GM18519 (cell line): ENCODE data around the gene CACTIN.
"Not testable (repeated sequence)": the region's sequence is repeated elsewhere in the genome, so short reads cannot be mapped to it uniquely, and the experiment has no call there.

Experiments used
- ATAC-seq: cut with Tn5 transposase; IDR thresholded peaks from one replicate; pipeline ENCODE4 v1.9.1; 2021; ENCODE audit warnings: mild to moderate bottlenecking, moderate library complexity; ENCODE audit not compliant: unreplicated experiment, low FRiP score

Gene CACTIN

GRCh38 chr19:3648037-3648905 lies 21.7 kb upstream of the CACTIN start:
- no peak for ATAC-seq

- not testable (repeated sequence) for ATAC-seq
Measured at GRCh38 chr19:3647102-3647501, 20.5 kb upstream of the CACTIN start.

GRCh38 chr19:3646336-3647092 lies 19.9 kb upstream of the CACTIN start:
- ATAC-seq: no peak

GRCh38 chr19:3645726-3646125 lies 19.1 kb upstream of the CACTIN start:
- ATAC-seq: no peak

DNA sequence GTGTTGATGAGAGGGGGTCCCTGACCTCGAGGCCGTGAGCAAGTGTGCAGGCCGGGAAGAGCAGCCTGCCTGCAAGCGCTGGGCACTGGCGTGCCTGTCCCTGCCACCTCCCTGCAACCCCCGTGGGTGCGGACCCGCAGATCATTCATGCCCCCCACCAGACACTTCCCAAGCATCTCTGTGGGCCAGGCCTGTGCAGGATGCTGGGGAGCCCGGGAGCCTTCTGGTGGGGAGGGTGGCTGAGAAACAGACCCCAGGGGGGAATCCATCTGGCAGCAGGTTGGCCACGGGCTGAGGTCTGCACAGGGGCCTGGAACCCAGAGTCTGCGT lies 18.4 kb upstream of the CACTIN start:
- no peak for ATAC-seq

- no peak for ATAC-seq
Measured at GRCh38 chr19:3644351-3645066, 17.9 kb upstream of the CACTIN start.

- no peak for ATAC-seq
Measured at GRCh38 chr19:3643674-3644313, 17.2 kb upstream of the CACTIN start.

- no peak for ATAC-seq
Measured at GRCh38 chr19:3642987-3643673, 16.5 kb upstream of the CACTIN start.

DNA sequence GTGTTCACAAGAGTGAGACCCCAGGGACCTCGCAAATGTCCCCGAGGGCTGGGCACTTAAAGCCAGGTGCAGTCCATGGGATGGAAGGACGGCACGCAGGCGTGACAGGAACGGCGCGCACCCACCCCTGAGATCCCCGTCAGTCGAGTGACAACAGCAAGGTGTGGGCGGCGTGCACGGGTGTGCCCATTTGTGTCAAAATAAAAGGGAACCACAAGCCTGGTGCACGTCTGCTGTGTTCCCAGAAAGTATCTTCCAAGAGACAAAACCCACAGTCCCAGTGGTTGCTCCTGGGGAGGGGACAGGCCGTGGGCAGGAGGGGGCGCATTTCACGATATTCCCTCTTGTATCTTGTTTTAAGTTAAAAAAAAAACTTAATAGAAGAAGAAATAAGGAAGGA lies 15.7 kb upstream of the CACTIN start:
- no peak for ATAC-seq

DNA sequence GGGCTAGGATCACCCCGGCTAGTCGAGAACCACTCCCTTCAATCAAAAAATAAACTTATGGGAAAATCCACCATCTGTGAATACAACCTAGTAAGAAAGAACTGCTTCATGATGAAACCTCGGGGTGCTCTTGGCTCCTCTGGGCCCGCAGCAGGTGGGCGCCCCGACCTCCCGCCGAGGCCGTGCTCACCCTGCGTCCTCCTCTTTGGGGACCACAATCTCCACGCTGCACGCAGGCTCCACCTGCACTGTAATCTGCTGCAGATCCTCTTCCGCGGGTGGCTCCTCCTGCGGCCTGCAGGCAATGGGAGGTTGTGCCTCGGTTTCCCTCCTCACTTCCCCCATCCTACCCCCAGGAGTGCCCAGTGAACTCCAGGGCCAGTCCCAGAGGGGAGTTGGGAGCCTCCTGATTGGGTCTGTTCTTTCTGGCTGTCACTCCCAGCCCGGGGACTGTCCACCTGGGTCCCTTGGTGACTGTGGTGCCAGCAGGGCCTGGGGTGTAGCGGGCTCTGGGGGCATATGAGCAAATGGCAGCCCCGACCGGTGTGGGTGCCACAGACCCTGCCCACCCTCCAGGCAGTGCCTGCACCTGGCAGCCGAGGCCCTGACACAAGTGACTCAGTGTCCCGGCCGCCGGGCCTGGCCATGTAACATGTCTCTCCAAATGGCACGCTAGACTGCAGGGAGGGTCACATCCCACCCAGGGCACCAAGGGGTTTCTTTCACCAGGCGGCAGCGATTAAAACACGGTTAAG lies 15.1 kb upstream of the CACTIN start:
- no peak for ATAC-seq

DNA sequence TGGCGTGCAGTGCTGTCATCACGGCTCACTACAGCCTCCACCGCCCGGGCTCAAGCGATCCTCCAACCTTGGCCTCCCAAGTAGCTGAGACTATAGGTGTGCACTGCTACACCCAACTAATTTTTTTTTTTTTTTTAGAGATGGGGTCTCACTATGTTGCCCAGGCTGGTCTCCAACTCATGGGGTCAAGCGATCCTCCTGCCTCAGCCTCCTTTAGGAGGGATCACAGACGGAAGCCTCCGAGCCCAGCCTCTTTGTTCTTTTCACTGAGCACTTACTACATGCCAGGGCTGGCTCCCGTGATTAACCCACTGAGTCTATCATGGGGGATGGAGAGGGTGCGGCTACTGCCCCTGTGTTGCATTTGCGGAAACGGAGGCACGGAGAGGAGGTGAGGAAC lies 12.9 kb upstream of the CACTIN start:
- no peak for ATAC-seq

DNA sequence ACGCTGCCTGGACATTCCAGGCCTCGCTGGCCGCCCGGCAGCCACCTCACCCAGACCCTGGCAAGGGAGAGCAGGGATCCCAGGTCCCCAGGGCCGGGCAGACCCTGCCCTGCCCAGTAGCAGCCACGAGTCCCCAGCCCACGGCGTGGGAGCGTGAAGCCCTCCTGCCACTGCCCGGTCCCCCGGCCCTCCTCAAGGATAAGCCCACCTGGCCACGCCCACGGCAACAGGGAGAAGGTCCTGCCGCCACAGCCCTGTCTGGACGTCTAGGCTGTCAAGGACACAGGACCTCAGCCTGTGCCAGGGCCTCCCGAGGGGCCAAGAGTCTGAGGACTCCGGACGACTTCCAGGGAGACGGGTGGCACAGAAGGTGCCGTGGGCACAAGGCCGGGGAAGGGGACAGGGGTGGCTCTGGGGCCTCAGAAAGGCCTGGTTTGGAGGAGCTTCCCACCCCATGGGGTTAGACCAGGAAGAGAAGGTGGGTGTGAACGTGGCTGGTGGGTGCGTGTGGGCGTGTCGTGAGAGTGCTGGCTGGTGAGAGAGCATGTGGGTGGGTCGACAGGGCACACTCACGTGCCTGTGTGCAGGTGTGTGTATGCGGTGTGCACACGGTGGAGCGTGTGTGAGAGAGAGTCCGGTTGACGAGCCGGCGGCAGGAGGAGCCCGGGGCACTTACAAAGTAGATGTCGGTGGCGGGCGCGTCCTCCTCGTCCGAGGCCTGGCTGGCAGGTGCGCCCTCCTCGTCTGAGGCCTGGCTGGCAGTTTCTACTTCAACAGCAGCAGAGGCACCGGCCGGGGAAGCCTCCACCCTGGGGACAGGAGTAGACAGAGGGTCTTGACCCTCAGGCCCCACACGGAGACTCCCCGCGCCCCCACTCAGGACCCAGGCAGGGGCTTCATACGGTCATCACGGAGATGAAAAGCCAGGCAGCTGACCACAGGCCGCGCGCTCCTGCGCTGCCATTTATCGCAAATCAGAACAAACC lies 11.9 kb upstream of the CACTIN start:
- ATAC-seq: no peak

DNA sequence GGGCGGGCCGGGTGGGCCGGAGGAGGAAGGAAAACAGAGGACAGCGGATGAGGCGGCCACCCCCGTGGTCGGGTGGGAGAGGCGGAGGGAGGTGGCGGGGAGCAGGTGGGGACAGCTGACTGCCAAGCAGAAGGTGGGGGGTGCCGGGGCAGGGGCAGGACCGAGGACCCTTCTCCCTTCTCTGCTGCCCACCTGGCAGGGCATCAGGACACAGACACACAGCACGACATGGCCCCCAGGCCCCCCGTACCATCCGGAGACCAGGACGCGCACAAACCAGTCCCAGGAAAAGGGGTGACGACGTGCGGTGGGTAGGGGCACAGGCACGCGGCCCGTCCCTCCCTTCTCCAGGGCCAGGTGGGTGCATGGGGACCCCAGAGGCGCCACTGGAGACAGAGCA lies 11.0 kb upstream of the CACTIN start:
- no peak for ATAC-seq

- ATAC-seq: no peak
Measured at GRCh38 chr19:3636962-3637361, 10.4 kb upstream of the CACTIN start.

DNA sequence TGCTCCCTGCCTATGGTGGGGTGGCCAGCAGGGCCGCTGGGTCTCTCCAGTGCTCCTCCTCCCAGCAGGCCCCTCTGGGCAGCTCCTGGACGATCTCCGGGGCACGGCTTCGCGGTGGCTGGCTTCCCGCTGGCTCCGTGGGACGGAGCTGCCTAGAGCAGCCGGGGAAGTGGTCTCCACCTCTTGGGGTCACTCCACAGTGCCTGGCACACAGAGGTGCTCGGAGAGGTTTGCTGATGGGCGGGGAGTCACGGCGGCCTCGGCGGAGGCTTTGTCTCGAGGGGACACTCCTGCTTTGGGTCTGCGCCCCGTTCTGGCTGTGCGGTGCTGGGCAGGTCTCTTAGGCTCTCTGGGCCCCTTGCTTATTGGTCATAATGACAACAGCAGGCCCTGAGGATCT lies 9.9 kb upstream of the CACTIN start:
- no peak for ATAC-seq

DNA sequence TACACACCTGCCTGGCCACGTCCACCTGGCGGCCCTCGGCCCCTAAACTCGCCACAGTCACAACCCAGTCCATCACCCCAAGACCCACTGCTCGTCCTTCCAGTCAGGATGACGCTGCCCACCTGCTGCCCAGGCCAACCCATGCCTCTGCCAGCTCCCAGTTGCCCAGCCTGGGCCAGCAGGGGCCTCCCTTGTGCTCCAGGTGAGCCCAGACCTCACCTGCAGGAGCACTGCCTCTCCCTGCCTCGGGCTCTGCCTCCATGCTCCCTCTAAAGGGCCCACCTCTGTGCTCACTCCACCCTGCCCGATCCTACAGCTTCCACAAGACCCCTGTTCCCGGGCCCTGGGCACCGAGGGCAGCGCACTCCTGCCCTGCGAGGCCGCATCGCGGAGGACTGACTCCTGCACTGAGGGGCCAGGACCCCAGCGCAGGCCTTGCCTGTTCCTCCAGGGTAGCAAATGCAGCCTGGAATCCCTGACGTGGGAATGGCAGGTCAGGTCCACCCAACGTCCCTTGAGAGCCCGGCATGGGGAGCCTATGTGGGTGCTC lies 8.0 kb upstream of the CACTIN start:
- ATAC-seq: no peak

GRCh38 chr19:3633559-3633988 lies 7.0 kb upstream of the CACTIN start:
- no peak for ATAC-seq
